ENCODE measurements around the gene RSKR.
"Not testable (repeated sequence)": the region's sequence is repeated elsewhere in the genome, so short reads cannot be mapped to it uniquely, and the experiment has no call there.

GRCh38 chr17:28658342-28658741 is 44.4 kb upstream of the RSKR start:
- TF ChIP-seq CTCF (IDR thresholded peaks at IDR 0.05 in 8 of 11, conservative IDR thresholded peaks at IDR 0.05 in 3 of 11); POLR2A (IDR thresholded peaks at IDR 0.05); POLR2AphosphoS5 (IDR thresholded peaks at IDR 0.05): not testable (repeated sequence)

Data from spleen (tissue), 7 donors.